CD4-positive, alpha-beta T cell treated with Interleukin-6 at 100 ng/mL for 8 hours (primary cell): Measurements from ENCODE around the gene OLFM2.
"Not testable (repeated sequence)": the region's sequence is repeated elsewhere in the genome, so short reads cannot be mapped to it uniquely, and the experiment has no call there.

Experiments
- DNase-seq: peaks from one replicate; pipeline ENCODE4 v3.0.0-alpha.2; 2020; ENCODE audit warnings: mixed read lengths, low spot score

Gene OLFM2

GRCh38 chr19:9860407-9860806, 75.9 kb downstream of the OLFM2 start:
- DNase-seq: no peak

DNA sequence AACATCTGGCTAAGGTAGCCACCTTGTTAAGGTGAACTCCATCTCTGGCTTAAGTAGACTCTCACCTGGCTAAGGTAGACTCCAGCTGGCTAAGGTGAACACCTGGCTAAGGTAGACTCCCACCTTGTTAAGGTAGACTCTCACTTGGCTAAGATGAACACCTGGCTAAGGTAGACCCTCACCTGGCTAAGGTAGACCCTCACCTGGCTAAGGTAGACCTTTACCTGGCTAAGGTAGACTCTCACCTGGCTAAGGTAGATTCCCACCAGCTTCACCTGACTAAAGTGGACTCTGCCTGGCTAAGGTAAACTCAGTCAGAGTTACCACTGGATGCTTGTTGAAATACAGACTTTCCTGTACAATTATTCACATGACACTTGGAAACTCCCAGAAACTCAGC, 77.5 kb downstream of the OLFM2 start:
- DNase-seq: no peak

DNA sequence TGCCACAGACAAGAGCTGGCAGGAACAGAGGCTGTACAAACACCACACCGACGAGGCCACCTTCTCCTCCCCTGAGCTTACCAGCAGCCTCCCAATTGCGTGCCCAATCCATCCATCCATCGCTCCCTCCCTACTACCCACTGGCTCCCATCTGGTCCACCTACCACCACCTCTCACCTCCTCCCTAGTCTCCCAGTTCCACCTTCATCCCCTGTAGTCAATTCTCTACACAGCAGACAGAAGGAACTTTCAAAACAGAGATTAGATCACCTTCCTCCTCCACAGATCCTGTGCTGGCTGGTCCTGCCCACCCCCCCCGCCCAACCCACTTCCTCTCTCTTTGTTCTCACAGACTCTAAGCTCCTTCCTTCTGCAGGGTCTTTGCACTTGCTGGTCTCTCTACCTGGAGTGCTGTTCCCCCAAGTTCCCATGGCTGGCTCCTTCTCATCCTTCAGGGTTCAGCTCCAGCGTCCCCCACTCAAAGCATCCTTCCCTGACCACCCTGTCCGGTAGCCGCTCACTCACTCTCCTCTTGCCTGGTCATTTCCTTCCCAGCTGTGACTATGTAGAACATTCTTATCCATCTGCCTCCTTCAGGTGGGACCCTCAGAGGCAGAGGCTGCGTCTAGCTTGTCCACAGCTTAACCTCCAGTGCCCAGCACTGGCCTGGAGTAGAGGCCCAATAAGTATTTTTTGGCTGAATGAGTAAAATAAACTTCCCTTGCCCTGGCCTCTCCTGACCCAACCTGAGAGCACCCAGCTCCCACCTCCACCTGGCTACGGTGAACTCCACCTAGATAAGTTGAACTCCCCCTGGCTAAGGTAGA, 78.2 kb downstream of the OLFM2 start:
- DNase-seq: peak; percentile 75

- DNase-seq: no peak
Observed at GRCh38 chr19:9857076-9857721, 79.1 kb downstream of the OLFM2 start.

DNA sequence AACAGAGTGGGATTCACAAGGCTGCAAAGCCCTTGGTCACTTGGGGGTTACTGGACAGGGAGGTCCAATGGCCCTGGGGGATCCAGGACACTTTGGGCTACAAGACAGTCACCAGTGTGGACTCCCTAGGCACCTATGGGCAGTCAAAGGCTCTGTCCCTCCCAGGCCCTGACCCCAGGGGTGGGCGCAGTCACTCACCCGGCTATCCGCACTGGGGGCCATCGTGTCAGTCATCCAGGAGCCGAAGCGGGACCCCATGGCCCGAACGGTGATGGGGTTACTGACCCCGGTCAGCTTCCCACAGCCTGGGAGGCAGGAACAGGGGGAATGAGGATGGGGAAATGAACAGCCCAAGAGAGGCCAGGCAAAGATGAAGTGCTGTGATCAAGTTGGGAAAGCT, 79.7 kb downstream of the OLFM2 start:
- DNase-seq: no peak

GRCh38 chr19:9854282-9854846, 82.0 kb downstream of the OLFM2 start:
- DNase-seq: no peak

- no peak for DNase-seq
Observed at GRCh38 chr19:9850235-9850959, 85.9 kb downstream of the OLFM2 start.

- DNase-seq: no peak
Observed at GRCh38 chr19:9849791-9850190, 86.5 kb downstream of the OLFM2 start.

GRCh38 chr19:9848762-9849161, 87.6 kb downstream of the OLFM2 start:
- DNase-seq: no peak

DNA sequence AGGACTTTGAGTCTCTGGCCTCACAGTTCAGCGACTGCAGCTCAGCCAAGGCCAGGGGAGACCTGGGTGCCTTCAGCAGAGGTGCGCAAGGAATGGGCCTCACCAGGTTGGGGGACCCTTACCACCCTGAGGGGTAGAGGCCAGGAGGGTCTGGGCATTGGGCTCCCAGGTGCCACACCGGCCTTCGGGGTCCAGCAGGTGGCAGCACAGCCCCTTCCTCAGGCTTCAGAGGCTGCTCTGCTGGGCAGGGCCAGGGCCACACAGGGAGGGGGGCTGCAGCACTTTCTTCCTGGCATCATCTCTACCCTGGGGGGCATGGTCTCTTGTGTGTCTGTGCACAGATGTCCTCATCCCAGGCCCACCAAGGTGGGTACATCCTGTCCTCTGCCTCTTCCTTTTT, 88.3 kb downstream of the OLFM2 start:
- peak; percentile 52 for DNase-seq

- no peak for DNase-seq
Observed at GRCh38 chr19:9847087-9847671, 89.1 kb downstream of the OLFM2 start.

- DNase-seq: not testable (repeated sequence)
Observed at GRCh38 chr19:9843626-9844273, 92.6 kb downstream of the OLFM2 start.

DNA sequence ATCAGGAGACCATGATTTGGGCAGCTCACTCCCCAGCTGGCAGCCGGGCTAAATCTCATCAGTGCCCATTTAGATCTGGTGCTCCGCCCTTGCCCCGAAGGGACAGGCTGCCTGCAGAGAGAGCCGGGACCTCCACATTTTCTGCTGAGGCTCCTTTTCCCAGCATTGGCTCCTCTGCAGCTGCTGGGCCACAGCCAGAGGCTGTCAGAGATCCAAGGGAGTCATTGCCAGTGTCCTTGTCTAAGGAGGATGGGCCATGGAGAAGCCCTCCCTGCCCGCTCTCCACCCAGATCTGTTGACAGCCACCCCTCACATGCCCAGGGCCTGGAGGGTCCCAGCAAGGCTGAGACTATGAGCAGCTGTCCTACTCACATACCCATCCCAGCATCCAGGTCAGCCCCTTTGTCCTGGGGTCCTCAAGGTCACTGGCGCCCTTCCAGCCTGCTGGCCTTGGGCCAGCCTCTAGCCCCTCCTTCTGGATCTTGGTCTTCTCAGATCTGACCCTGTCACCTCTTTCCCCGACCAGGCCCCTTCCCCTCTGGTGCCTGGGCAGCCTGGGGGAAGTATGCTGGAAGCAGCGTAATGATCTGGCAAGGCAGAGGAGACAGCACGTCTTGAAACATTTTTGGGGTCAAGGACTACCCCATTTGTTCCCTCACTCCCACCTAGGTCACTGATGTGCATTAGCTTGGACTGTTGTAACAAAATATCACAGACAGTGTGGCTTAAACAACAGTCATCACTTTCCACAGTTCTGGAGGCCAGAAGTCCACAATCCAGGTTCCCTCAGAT, 93.3 kb downstream of the OLFM2 start:
- DNase-seq: no peak

- no peak for DNase-seq
Observed at GRCh38 chr19:9839415-9839814, 96.9 kb downstream of the OLFM2 start.

DNA sequence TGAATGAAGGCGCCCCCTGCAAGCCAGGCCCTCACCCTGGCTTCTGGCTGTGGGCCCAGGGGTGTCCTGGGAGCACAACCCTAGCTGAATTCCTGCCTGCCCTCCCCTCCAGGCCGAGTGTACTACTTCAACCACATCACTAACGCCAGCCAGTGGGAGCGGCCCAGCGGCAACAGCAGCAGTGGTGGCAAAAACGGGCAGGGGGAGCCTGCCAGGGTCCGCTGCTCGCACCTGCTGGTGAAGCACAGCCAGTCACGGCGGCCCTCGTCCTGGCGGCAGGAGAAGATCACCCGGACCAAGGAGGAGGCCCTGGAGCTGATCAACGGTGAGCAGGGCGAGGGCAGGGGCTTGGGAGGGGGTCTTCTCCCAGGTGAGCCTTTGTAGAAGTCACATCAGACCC, 98.0 kb downstream of the OLFM2 start:
- no peak for DNase-seq

DNA sequence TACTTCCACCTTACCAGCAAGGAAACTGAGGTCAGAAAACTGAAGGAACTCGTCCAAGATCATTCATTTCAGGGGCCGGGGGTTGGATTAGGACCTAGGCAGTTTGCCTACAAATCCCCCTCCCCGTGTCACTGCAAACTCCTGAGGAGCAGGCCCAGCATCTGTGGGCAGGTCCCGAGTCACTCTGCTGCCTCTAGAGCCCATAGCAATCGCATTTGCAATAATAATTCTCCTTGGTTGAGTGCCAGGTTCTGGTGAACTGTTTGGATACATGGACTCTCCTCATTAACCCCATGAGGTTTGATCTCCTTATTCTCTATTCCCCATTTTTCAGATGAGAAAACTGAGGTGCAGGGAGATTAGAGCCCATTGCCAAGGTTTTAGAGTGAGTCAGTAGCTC, 100.3 kb downstream of the OLFM2 start:
- DNase-seq: no peak

- DNase-seq: no peak
Observed at GRCh38 chr19:9835507-9835949, 100.8 kb downstream of the OLFM2 start.

GRCh38 chr19:9834726-9835506, 101.4 kb downstream of the OLFM2 start, which contains the start of gene PIN1:
Gene PIN1 (plus strand): TSS chr19:9835318. CDS start chr19:9835345, 27 bp downstream.
- DNase-seq: peak; percentile 99

GRCh38 chr19:9834307-9834725, 102.0 kb downstream of the OLFM2 start:
- DNase-seq: no peak

GRCh38 chr19:9828551-9829063, 107.7 kb downstream of the OLFM2 start:
- no peak for DNase-seq
